Measurements from ENCODE around the gene MTAP.

- no peak for TF ChIP-seq GATA2 (IDR thresholded peaks at IDR 0.05; ENCODE audit: low read depth, low read length)
- TF ChIP-seq GATA3 (IDR thresholded peaks at IDR 0.05; ENCODE audit: low read depth, low read length): no peak
Measured at GRCh38 chr9:21906213-21906612, 103.8 kb downstream of the MTAP start.

Data from SH-SY5Y (cell line).